HG03342 (cell line): ENCODE measurements around the gene SCN4B.
A peak's percentile ranks its signal among the peaks of the same experiment; 100 is the strongest.

Experiments
- ATAC-seq: cut with Tn5 transposase; IDR thresholded peaks from one replicate; pipeline ENCODE4 v1.9.1; 2021; ENCODE audit warnings: mild to moderate bottlenecking, moderate library complexity; ENCODE audit not compliant: unreplicated experiment

The SCN4B gene

DNA sequence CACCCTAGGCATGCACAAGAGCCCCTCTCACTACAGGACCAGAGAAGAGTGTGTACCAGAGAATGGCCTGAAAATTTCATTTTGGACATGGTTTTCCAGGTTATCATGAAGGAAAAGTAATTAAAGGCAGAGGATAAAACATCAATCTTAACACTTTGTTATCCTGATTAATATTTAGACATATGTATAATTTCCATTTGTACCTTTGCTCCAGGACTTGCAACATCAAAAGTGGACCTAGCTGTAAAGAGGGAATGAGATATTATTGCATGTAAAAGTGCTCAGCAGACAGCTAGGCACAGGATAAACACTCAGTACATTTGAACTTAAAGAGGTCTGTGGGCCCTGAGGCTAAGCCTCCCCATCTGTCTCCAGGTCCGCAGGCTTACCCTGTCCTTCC is 2.0 kb upstream of the SCN4B start:
- no peak for ATAC-seq

- no peak for ATAC-seq
Observed at GRCh38 chr11:118153976-118154375, 1.4 kb upstream of the SCN4B start.

GRCh38 chr11:118153516-118153915 is 893 bp upstream of the SCN4B start:
- no peak for ATAC-seq

GRCh38 chr11:118152020-118152551 is 537 bp downstream of the SCN4B start:
- no peak for ATAC-seq

DNA sequence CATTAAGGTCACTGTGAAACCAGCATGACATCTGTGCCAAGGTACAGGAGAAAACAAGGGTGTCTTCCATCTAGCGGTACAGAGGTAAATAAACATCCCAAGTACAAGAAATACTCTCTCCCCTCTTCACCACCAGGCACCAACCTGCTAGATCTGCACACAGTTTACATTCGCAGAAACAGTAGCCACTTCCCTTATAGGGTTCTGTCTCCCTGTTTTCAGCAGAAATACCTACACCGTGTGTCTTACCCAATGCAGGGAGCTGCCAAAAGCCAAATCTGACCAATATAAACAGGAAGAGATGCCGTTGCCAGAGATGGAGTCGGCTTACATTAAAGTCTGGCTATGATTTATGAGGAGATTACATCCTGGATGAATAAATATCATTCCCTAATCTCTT is 1.2 kb downstream of the SCN4B start:
- ATAC-seq: no peak

DNA sequence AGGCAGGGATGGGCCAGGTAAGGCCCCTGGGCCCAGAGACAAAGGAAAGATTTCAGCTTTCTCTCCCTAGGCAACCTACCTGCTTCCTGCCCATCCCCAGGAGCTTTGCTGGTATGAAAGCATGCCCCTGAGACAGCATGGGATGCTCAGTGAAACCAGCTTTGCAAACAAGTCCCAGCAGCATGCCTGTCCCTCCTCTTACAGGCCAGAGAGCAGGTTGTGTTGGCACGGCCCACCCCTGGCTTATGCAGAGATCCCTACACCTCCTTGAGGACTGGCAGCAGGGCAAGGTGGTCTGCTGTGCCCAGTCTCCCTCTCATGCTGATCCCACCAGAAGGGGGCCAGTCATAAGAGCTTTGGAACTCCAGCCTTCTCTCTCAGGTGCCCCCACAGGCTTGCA is 3.1 kb downstream of the SCN4B start:
- ATAC-seq: no peak

DNA sequence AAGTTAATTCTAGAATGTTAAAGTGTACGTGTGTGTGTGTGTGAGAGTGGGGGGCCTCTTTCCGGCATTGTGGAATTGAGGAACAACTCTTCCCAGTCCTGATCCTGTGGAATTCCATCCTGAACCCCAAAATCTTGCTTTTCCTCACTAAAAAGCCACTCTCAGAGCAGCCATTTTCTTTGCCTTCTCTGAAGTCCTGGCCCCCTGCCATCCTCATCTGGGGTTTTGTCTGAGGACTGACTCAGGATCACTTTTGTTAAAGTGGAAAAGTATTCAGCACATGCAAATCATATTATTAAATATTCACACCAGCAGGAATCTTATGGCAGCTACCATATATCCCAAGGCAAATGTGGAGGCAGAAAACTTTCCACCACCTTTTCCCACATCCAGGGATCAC is 3.8 kb downstream of the SCN4B start:
- ATAC-seq: no peak

- ATAC-seq: no peak
Observed at GRCh38 chr11:118148240-118148639, 4.4 kb downstream of the SCN4B start.

GRCh38 chr11:118147502-118147901 is 5.1 kb downstream of the SCN4B start:
- no peak for ATAC-seq

GRCh38 chr11:118146554-118146953 is 6.1 kb downstream of the SCN4B start:
- ATAC-seq: no peak

DNA sequence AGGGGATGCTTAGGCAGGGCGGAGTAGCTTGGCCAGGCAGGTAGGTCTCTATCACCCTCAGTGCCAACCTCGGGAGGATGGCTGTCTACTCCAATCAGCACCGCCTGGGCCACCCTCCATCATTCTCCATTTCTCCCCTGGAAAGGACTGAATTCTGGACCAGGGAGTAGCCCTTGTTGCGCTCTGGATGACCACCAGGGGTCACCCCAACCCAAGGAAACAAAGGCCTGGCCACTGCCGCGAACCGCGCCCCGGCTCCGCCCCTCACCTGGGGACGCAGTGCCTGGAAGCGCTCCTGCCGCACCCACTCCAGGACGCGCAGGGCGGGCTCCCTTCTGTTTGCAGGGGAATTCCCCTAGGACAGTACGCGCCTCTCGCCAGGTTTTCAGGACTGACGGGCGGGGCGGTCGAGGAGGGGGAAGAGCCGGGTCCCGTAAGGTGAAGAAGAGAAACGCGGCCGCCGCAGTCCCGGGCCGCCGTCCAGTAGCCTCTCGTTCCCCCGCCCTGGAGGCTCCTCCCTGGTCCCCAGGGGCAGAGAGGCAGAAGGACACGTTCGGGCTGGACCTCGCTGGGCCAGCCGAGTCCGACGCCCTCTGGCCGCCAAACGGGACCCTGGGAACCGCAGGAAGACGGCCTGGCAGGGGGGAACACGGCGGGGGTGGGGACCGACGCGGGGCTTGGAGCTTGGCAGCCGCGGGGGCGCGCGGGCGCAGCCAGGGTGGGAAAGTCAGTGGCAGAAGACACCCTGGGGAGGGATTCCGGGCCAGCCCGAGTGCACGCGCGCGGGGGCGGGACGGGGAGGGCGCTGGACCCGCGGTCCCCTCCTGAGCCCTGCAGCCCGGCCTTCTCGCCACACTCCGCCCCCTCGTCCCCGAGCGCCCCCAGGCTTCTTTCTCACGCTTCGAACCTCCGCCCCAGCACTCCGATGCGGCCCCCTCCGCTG is 7.1 kb downstream of the SCN4B start:
- peak; percentile 85 for ATAC-seq

DNA sequence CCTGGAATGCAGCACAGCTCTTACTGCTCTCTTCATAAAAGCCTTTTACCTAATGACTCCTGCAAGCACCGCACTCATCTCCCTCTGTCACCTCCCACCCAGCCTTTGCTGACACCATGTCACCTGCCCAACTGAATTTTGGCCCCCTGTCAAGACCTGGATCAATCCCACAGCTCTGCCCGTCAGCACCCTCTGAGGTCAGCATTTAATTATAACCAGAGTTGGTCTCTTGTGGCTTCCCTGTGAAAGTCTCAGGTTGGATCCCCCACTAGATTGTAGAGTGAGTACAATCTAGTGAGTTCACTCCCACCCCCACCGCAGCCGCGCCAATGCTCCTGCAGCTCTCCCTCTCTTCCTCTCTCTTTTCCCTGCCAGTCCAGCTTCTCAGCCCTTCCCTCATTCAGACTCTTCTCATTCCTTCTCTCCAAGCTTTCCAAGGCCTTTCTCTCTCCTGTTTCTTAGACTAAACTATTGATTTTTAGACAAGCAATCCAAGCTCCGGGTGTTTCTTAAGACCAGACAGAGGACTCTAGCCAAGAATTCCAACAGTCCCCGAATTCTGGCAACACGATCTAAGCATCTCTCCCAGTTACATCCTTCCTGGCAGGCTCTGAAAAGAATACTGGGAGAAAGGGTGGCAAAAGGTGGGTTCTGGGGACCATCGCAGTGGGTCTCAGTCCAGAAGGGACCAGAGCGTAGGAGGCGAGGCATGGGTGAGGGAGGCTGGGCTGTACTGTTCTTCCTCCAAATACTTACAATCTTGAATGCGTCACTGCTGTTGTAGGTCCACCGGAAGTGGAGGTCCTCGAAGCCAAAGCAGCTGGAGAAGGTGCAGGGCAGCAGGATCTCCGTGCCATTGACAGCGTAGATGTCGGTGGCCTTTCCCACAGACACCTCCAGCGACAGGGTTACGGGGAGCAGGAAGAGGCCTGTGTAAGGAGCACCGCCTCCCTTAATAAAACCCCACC is 8.0 kb downstream of the SCN4B start:
- ATAC-seq: no peak

DNA sequence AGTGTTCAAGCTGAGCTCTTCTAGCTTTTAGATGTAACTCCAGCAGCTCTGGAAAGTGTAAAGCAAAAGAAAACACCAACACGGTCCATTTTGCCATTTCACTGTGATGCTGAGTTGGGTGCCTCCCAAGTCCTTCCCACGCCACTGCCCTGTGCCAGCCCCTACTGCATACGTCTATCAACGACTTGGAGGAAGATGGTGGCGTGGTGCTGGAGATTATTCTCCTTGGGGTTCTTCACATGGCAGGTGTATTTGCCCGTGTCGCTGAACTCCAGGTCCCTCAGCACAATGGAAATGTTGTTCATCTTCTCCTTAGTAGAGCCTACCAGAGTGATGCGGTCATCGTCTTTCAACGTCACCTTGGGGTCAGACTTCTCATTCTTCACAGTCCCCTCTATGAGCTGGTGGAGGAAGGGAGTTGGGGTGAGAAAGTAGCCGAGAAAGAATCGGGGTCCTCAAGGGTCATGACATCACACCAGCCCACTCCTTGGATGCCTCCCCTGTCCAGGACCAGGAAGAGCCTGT is 8.9 kb downstream of the SCN4B start:
- no peak for ATAC-seq

DNA sequence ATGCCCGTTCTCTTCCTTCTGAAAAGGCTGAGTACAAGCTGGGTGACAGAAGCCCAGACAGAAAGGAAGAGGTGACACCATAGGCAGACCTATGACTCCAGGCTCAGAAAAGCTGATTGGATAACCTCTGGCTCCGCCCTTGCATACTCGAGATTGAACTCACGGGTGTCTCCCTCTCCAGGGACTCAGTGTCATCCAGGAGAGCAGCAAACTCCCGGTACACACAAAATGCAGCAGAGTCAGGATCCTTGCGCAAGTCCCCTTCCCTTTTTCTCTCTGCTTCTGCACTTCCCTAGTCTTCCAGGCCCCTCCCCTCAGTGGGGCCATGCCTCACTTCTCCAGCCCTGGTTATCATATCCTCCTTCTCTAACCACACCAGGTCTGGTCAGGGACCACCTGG is 9.8 kb downstream of the SCN4B start:
- ATAC-seq: no peak

GRCh38 chr11:118142081-118142480 is 10.5 kb downstream of the SCN4B start:
- no peak for ATAC-seq

DNA sequence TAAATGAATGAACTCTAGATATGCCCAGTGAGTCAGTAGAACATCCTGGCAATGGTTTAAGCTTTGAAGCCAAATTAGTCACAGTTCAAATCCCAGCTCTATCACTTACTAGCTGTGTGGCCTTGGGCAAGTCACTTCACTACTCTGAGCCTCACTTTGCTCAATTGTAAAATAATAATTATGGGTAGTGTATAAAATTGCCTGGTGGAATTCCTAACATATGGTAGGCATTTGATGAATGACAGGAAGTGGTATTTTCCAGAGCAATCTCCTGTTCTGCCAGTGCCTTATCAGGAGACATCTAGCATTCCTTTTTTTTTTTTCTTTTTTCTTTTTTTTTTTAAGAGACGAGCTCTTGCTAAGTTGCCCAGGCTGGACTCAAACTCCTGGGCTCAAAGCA is 13.0 kb downstream of the SCN4B start:
- ATAC-seq: no peak

DNA sequence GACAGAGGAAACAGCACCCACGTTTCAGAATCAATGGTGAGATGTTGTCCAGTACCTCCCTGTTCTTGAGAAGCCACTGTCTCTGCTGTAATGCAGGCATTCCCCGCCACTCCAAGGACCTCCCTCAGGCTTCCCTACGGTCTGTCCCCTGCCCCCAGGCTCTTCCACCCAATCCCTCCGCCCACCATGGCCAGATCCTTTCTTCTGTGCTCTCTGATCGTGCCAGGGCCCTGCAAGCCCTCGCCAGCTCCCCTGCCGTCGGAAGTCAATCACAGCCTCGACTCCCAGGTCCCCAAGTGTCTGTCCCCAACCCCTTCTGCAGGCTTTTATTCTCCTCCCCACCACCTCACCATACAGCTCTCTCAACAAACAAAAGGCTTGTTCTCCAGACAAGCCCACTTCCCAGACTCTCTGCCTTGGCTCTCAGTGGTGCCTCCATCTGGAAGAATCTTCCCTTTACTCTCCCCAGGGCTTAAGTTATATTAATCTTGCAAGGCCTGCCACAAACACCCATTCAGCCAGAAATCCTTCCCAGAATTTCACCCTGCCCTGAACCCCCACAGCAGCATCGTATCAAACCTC is 13.7 kb downstream of the SCN4B start:
- no peak for ATAC-seq

DNA sequence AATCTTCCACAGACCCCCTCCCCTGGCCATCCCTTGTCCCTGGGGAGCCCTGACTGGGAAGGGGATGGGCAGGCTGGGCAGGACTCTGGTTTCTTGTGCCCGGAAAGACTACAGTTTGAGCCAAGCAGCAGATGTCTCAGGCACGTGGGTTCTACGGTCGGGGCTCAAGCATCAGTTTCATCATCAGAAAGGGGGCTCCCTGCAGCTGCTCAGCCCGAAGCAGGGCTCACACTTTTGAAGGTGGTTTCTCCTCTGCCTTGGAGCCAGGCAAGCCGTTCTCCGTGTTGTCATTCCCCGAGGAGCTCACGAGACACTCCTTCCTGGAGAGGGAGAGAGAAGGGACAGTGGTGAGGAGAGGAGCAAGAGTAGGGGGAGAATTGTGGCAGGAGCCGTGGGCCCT is 15.8 kb downstream of the SCN4B start:
- no peak for ATAC-seq

- no peak for ATAC-seq
Observed at GRCh38 chr11:118136341-118136740, 16.3 kb downstream of the SCN4B start.

DNA sequence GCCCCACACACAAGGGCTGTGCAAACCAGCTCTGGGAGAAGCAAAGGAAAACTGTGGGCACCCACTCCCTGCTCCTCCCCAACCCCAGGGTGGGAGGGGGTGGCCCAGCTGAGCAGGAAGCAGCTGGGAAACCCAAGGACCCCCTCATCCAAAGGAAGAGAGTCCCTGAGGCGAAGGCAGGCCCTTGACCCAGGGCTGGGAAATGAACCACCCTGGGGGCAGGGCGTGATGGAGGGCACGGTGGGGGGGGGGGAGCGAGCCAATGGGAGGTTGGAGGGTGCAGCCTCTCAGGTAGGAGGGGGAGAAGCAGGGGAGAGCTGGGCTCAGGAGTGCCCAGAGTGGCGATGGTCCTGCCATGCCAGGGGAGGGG is 16.8 kb downstream of the SCN4B start:
- no peak for ATAC-seq
